Measurements from ENCODE around the gene SLC25A1.

The SLC25A1 gene

GRCh38 chr22:19178657-19179496 lies at the start of gene SLC25A1:
Gene SLC25A1, minus strand, starts transcription at chr22:19178736. Its CDS starts 63 bp downstream, at chr22:19178673.
- peak; percentile 89 for DNase-seq (ENCODE audit: low spot score)

- DNase-seq (ENCODE audit: low spot score), result peak; percentile 32
Measured at GRCh38 chr22:19228179-19228578, 49.6 kb upstream of the SLC25A1 start.

- DNase-seq (ENCODE audit: low spot score), result no peak
Measured at GRCh38 chr22:19226428-19226827, 47.9 kb upstream of the SLC25A1 start.

GRCh38 chr22:19225560-19225959 lies 47.0 kb upstream of the SLC25A1 start:
- no peak for DNase-seq (ENCODE audit: low spot score)

GRCh38 chr22:19224985-19225384 lies 46.4 kb upstream of the SLC25A1 start:
- DNase-seq (ENCODE audit: low spot score), result no peak

GRCh38 chr22:19224557-19224956 lies 46.0 kb upstream of the SLC25A1 start:
- DNase-seq (ENCODE audit: low spot score), result no peak

GRCh38 chr22:19223617-19224016 lies 45.1 kb upstream of the SLC25A1 start:
- DNase-seq (ENCODE audit: low spot score), result no peak

- no peak for DNase-seq (ENCODE audit: low spot score)
Measured at GRCh38 chr22:19223110-19223509, 44.6 kb upstream of the SLC25A1 start.

- DNase-seq (ENCODE audit: low spot score), result no peak
Measured at GRCh38 chr22:19222242-19223005, 43.9 kb upstream of the SLC25A1 start.

GRCh38 chr22:19220867-19221266 lies 42.3 kb upstream of the SLC25A1 start:
- DNase-seq (ENCODE audit: low spot score), result no peak

GRCh38 chr22:19218541-19219233 lies 40.2 kb upstream of the SLC25A1 start:
- no peak for DNase-seq (ENCODE audit: low spot score)

- DNase-seq (ENCODE audit: low spot score), result no peak
Measured at GRCh38 chr22:19216579-19216978, 38.0 kb upstream of the SLC25A1 start.

- no peak for DNase-seq (ENCODE audit: low spot score)
Measured at GRCh38 chr22:19215360-19215759, 36.8 kb upstream of the SLC25A1 start.

- DNase-seq (ENCODE audit: low spot score), result peak; percentile 15
Measured at GRCh38 chr22:19214078-19214473, 35.5 kb upstream of the SLC25A1 start.

GRCh38 chr22:19213442-19214077 lies 35.0 kb upstream of the SLC25A1 start:
- DNase-seq (ENCODE audit: low spot score), result peak; percentile 80

- no peak for DNase-seq (ENCODE audit: low spot score)
Measured at GRCh38 chr22:19213001-19213400, 34.5 kb upstream of the SLC25A1 start.

GRCh38 chr22:19212302-19212870 lies 33.9 kb upstream of the SLC25A1 start:
- DNase-seq (ENCODE audit: low spot score), result no peak

GRCh38 chr22:19210188-19210587 lies 31.7 kb upstream of the SLC25A1 start:
- DNase-seq (ENCODE audit: low spot score), result no peak

GRCh38 chr22:19208287-19208847 lies 29.8 kb upstream of the SLC25A1 start:
- no peak for DNase-seq (ENCODE audit: low spot score)

GRCh38 chr22:19207884-19208283 lies 29.3 kb upstream of the SLC25A1 start:
- no peak for DNase-seq (ENCODE audit: low spot score)

- DNase-seq (ENCODE audit: low spot score), result peak; percentile 29
Measured at GRCh38 chr22:19207401-19207808, 28.9 kb upstream of the SLC25A1 start.
